HEK293 (cell line): ENCODE results near the gene SOX6.

Source experiments
- CTCF ChIA-PET: fragments of 350-600 bp; formaldehyde crosslinking; extraction: SDS; loops from one replicate; lab custom pipeline; 2021; ENCODE audit warnings: antibody characterized with exemption; lab: Yijun Ruan, JAX
- POLR2A ChIA-PET: fragments of 300-600 bp; formaldehyde crosslinking; extraction: SDS; loops from one replicate; lab custom pipeline; 2020; ENCODE audit warnings: antibody characterized with exemption, inconsistent platforms; lab: Yijun Ruan, JAX
- H3K27ac ChIP-seq: fragments of 200-500 bp; sonication (Bioruptor generic); 2 replicates; pipeline ENCODE4 v1.5.1; 2014; ENCODE audit warnings: low read depth, low read length, control low read depth, inconsistent platforms; ENCODE audit errors: extremely low read depth
- H3K36me3 ChIP-seq, 2 experiments: fragments of 200-500 bp in 1 of 2; sonication (Bioruptor generic) in 1 of 2; 1 replicate in 1 of 2; 2 replicates in 1 of 2; pipeline ENCODE4 v1.5.1; 2014 to 2017; ENCODE audit warnings: inconsistent platforms in 2 of 2, low read length in 2 of 2; ENCODE audit not compliant: control insufficient read depth in 2 of 2, insufficient read depth in 1 of 2
- H3K4me1 ChIP-seq: fragments of 200-500 bp; sonication (Bioruptor generic); 2 replicates; pipeline ENCODE4 v1.5.1; 2014; ENCODE audit warnings: mild to moderate bottlenecking, low read length, inconsistent platforms; ENCODE audit not compliant: control insufficient read depth, insufficient read depth
- H3K4me3 ChIP-seq: 2 replicates; pipeline ENCODE4 v1.5.1; 2011; ENCODE audit warnings: low read depth, mild to moderate bottlenecking, control low read depth, low read length, moderate library complexity
- H3K9me3 ChIP-seq: fragments of 200-500 bp; sonication (Bioruptor generic); 2 replicates; pipeline ENCODE4 v1.5.1; 2014; ENCODE audit warnings: low read depth, low read length, inconsistent platforms; ENCODE audit not compliant: control insufficient read depth, insufficient read depth
- GLI2 ChIP-seq: fragments of 450-650 bp; formaldehyde crosslinking; IDR thresholded peaks from 2 replicates; pipeline ENCODE4; 2017; ENCODE audit warnings: missing biosample characterization, missing genetic modification characterization, low read depth, borderline replicate concordance
- HOXA7 ChIP-seq: sonication (generic); formaldehyde crosslinking; IDR thresholded peaks from 2 replicates; pipeline ENCODE4 v1.8.1; 2022; ENCODE audit warnings: missing genetic modification reagents, borderline replicate concordance
- OSR2 ChIP-seq: fragments of 450-650 bp; formaldehyde crosslinking; IDR thresholded peaks from 2 replicates; pipeline ENCODE4 v1.5.1; 2016; ENCODE audit warnings: missing biosample characterization, missing genetic modification characterization
- ZNF23 ChIP-seq: fragments of 450-650 bp; formaldehyde crosslinking; IDR thresholded peaks from 2 replicates; pipeline ENCODE4 v1.5.1; 2016; ENCODE audit warnings: missing biosample characterization, missing genetic modification characterization, borderline replicate concordance
- ZNF350 ChIP-seq: fragments of 450-650 bp; formaldehyde crosslinking; IDR thresholded peaks from 2 replicates; pipeline ENCODE4 v1.5.0; 2017; ENCODE audit warnings: missing biosample characterization, mild to moderate bottlenecking, missing genetic modification characterization
- ZNF354C ChIP-seq: fragments of 450-650 bp; formaldehyde crosslinking; IDR thresholded peaks from 2 replicates; pipeline ENCODE4 v1.5.1; 2016; ENCODE audit warnings: missing biosample characterization, missing genetic modification characterization, low read depth, borderline replicate concordance
- ZNF473 ChIP-seq: fragments of 450-650 bp; formaldehyde crosslinking; IDR thresholded peaks from 2 replicates; pipeline ENCODE4 v1.5.1; 2017; ENCODE audit warnings: missing biosample characterization, missing genetic modification characterization
- ZNF530 ChIP-seq: fragments of 450-650 bp; formaldehyde crosslinking; IDR thresholded peaks from 2 replicates; pipeline ENCODE4 v1.5.1; 2016; ENCODE audit warnings: low read depth, missing biosample characterization, missing genetic modification characterization
- ZNF555 ChIP-seq: fragments of 450-650 bp; formaldehyde crosslinking; conservative IDR thresholded peaks from 2 replicates; pipeline ENCODE4 v1.5.1; 2017; ENCODE audit warnings: missing biosample characterization, mild to moderate bottlenecking, missing genetic modification characterization, inconsistent platforms
- ZNF660 ChIP-seq: fragments of 450-650 bp; IDR thresholded peaks from 2 replicates; pipeline ENCODE4 v1.5.1; 2018; ENCODE audit warnings: missing biosample characterization, mild to moderate bottlenecking, missing genetic modification characterization
- TF ChIP-seq, protein P1 (sequence below): fragments of 450-650 bp; formaldehyde crosslinking; IDR thresholded peaks from 2 replicates; pipeline ENCODE4 v1.5.1; 2017; ENCODE audit warnings: missing biosample characterization, mild to moderate bottlenecking, missing genetic modification characterization, moderate library complexity
- TF ChIP-seq, protein P2 (sequence below): fragments of 450-650 bp; formaldehyde crosslinking; IDR thresholded peaks from 2 replicates; pipeline ENCODE4 v1.5.1; 2016; ENCODE audit warnings: missing biosample characterization, missing genetic modification characterization
- TF ChIP-seq, protein P3 (sequence below): fragments of 450-650 bp; formaldehyde crosslinking; IDR thresholded peaks from 2 replicates; pipeline ENCODE4 v1.5.1; 2016; ENCODE audit warnings: missing biosample characterization, missing genetic modification characterization
- TF ChIP-seq, protein P4 (sequence below): fragments of 450-650 bp; formaldehyde crosslinking; IDR thresholded peaks from 2 replicates; pipeline ENCODE4 v1.5.0; 2017; ENCODE audit warnings: missing biosample characterization, missing genetic modification characterization, borderline replicate concordance
- TF ChIP-seq, protein P5 (sequence below): fragments of 450-650 bp; formaldehyde crosslinking; IDR thresholded peaks from 2 replicates; pipeline ENCODE4 v1.5.1; 2016; ENCODE audit warnings: missing biosample characterization, missing genetic modification characterization
- TF ChIP-seq, protein P6 (sequence below): fragments of 450-650 bp; formaldehyde crosslinking; IDR thresholded peaks from 2 replicates; pipeline ENCODE4; 2016; ENCODE audit warnings: missing biosample characterization, missing genetic modification characterization

SOX6 gene

DNA sequence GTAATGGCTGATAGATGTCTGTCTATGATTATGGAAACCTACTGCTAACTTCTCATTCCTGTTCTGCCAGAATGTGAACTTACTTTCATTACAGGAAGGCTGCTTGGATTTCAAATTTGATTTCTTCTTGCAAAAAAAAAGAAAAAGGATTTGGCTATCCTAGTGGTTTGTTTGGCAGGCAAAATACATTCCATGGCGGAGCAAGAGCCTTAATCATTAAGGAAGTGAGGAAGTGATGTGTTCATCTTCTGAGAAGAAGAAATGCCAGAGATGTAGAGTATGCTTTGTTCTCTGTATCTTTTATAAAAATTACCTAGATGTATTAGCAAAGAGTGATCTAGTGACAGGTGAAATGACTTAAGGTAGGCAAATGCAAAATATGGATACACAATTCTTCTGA, 356.3 kb downstream of the SOX6 start:
- ChIA-PET POLR2A (no interaction called here), CTCF (no interaction called here)
- H3K9me3 ChIP-seq = no peaks in the 10 kb centered on the region
- H3K4me1 ChIP-seq = no peaks in the 10 kb centered on the region
- H3K27ac ChIP-seq = no peak overlapping the region
- TF ChIP-seq ZNF354C (no peak), ZNF660 (tag by site-specific recombination) (no peak), ZNF530 (no peak), ZNF555 (tag by site-specific recombination) (no peak), ZNF473 (tag by site-specific recombination) (no peak), GLI2 (no peak)
- TF ChIP-seq, protein P1, sequence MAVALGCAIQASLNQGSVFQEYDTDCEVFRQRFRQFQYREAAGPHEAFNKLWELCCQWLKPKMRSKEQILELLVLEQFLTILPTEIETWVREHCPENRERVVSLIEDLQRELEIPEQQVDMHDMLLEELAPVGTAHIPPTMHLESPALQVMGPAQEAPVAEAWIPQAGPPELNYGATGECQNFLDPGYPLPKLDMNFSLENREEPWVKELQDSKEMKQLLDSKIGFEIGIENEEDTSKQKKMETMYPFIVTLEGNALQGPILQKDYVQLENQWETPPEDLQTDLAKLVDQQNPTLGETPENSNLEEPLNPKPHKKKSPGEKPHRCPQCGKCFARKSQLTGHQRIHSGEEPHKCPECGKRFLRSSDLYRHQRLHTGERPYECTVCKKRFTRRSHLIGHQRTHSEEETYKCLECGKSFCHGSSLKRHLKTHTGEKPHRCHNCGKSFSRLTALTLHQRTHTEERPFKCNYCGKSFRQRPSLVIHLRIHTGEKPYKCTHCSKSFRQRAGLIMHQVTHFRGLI (tag by site-specific recombination) = no peak
- no peaks in the 10 kb centered on the region for H3K36me3 ChIP-seq
- no peak overlapping the region for H3K4me3 ChIP-seq

DNA sequence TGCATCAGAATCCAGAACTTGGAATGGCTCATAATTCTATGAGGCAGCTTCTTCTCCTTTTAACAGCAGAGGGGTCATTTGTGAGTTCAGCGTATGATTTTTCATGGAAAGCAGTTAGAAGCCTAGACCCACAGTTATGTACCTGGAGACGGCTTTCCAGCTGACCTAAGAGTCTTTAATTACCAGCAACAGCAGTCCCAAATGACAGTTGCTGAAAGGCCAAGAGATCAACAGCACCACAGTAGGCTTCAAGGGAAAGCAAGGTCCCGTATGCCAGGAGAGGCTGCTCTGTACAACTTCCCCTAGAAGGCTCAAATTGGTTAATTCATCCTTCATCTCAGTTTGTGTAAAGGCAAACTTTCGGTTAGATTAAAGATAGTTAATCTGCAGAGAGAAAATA, 363.0 kb downstream of the SOX6 start:
- H3K36me3 ChIP-seq = no peaks in the 10 kb centered on the region
- CTCF ChIA-PET = interaction anchor here (0.6 kb wide), 1 partner anchor 19 kb away, joined by 3 read pairs; no protein-coding TSS in a partner anchor

DNA sequence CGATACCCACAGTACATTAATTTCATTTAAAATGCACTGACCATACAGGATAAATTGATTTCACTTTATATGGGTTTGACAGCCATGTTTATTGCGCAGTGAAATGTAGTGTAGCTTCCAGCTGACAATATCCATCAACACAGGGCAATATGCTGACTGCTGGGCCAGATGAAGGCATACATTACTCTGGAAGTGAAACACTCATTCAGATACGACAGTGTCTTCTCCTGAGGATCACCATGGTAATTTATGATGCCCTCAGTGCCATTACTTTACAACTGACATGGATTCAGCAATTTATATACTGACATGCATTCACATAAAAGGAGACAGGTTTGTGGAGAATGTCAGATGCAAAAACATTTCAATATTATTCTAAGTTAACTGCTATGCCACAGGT, 365.1 kb downstream of the SOX6 start:
- no peak overlapping the region for H3K4me3 ChIP-seq
- CTCF ChIA-PET = interaction anchor here (0.8 kb wide), 1 partner anchor 623 kb away, joined by 3 read pairs; no protein-coding TSS in a partner anchor
- TF ChIP-seq ZNF350 (tag by site-specific recombination) (no peak), HOXA7 (CRISPR knock-in tag) (no peak), ZNF23 (tag by site-specific recombination) (no peak)
- TF ChIP-seq, protein P2, sequence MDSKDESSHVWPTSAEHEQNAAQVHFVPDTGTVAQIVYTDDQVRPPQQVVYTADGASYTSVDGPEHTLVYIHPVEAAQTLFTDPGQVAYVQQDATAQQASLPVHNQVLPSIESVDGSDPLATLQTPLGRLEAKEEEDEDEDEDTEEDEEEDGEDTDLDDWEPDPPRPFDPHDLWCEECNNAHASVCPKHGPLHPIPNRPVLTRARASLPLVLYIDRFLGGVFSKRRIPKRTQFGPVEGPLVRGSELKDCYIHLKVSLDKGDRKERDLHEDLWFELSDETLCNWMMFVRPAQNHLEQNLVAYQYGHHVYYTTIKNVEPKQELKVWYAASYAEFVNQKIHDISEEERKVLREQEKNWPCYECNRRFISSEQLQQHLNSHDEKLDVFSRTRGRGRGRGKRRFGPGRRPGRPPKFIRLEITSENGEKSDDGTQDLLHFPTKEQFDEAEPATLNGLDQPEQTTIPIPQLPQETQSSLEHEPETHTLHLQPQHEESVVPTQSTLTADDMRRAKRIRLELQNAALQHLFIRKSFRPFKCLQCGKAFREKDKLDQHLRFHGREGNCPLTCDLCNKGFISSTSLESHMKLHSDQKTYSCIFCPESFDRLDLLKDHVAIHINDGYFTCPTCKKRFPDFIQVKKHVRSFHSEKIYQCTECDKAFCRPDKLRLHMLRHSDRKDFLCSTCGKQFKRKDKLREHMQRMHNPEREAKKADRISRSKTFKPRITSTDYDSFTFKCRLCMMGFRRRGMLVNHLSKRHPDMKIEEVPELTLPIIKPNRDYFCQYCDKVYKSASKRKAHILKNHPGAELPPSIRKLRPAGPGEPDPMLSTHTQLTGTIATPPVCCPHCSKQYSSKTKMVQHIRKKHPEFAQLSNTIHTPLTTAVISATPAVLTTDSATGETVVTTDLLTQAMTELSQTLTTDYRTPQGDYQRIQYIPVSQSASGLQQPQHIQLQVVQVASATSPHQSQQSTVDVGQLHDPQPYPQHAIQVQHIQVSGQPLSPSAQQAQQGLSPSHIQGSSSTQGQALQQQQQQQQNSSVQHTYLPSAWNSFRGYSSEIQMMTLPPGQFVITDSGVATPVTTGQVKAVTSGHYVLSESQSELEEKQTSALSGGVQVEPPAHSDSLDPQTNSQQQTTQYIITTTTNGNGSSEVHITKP (tag by site-specific recombination) = no peak
- TF ChIP-seq, protein P3, sequence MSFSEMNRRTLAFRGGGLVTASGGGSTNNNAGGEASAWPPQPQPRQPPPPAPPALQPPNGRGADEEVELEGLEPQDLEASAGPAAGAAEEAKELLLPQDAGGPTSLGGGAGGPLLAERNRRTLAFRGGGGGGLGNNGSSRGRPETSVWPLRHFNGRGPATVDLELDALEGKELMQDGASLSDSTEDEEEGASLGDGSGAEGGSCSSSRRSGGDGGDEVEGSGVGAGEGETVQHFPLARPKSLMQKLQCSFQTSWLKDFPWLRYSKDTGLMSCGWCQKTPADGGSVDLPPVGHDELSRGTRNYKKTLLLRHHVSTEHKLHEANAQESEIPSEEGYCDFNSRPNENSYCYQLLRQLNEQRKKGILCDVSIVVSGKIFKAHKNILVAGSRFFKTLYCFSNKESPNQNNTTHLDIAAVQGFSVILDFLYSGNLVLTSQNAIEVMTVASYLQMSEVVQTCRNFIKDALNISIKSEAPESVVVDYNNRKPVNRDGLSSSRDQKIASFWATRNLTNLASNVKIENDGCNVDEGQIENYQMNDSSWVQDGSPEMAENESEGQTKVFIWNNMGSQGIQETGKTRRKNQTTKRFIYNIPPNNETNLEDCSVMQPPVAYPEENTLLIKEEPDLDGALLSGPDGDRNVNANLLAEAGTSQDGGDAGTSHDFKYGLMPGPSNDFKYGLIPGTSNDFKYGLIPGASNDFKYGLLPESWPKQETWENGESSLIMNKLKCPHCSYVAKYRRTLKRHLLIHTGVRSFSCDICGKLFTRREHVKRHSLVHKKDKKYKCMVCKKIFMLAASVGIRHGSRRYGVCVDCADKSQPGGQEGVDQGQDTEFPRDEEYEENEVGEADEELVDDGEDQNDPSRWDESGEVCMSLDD (tag by site-specific recombination) = no peak

More for the DNA sequence above, 363.0 kb downstream of the SOX6 start:
- H3K27ac ChIP-seq = no peak overlapping the region
- POLR2A ChIA-PET = no interaction called here
- H3K9me3 ChIP-seq = no peaks in the 10 kb centered on the region
- TF ChIP-seq, protein P4, sequence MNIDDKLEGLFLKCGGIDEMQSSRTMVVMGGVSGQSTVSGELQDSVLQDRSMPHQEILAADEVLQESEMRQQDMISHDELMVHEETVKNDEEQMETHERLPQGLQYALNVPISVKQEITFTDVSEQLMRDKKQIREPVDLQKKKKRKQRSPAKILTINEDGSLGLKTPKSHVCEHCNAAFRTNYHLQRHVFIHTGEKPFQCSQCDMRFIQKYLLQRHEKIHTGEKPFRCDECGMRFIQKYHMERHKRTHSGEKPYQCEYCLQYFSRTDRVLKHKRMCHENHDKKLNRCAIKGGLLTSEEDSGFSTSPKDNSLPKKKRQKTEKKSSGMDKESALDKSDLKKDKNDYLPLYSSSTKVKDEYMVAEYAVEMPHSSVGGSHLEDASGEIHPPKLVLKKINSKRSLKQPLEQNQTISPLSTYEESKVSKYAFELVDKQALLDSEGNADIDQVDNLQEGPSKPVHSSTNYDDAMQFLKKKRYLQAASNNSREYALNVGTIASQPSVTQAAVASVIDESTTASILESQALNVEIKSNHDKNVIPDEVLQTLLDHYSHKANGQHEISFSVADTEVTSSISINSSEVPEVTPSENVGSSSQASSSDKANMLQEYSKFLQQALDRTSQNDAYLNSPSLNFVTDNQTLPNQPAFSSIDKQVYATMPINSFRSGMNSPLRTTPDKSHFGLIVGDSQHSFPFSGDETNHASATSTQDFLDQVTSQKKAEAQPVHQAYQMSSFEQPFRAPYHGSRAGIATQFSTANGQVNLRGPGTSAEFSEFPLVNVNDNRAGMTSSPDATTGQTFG (tag by site-specific recombination) = no peak
- TF ChIP-seq, protein P5, sequence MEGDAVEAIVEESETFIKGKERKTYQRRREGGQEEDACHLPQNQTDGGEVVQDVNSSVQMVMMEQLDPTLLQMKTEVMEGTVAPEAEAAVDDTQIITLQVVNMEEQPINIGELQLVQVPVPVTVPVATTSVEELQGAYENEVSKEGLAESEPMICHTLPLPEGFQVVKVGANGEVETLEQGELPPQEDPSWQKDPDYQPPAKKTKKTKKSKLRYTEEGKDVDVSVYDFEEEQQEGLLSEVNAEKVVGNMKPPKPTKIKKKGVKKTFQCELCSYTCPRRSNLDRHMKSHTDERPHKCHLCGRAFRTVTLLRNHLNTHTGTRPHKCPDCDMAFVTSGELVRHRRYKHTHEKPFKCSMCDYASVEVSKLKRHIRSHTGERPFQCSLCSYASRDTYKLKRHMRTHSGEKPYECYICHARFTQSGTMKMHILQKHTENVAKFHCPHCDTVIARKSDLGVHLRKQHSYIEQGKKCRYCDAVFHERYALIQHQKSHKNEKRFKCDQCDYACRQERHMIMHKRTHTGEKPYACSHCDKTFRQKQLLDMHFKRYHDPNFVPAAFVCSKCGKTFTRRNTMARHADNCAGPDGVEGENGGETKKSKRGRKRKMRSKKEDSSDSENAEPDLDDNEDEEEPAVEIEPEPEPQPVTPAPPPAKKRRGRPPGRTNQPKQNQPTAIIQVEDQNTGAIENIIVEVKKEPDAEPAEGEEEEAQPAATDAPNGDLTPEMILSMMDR (tag by site-specific recombination) = no peak
- TF ChIP-seq, protein P6, sequence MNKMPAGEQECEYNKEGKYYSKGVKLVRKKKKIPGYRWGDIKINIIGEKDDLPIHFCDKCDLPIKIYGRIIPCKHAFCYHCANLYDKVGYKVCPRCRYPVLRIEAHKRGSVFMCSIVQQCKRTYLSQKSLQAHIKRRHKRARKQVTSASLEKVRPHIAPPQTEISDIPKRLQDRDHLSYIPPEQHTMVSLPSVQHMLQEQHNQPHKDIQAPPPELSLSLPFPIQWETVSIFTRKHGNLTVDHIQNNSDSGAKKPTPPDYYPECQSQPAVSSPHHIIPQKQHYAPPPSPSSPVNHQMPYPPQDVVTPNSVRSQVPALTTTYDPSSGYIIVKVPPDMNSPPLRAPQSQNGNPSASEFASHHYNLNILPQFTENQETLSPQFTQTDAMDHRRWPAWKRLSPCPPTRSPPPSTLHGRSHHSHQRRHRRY (tag by site-specific recombination) = no peak
- TF ChIP-seq OSR2 (tag by site-specific recombination) = no peak
- TF ChIP-seq, all 188 proteins: peak for 0
- Histone ChIP-seq H3K4me3 (no peak overlapping the region), H3K4me1 (no peaks in the 10 kb centered on the region)

More for the DNA sequence above, 365.1 kb downstream of the SOX6 start:
- H3K27ac ChIP-seq = no peak overlapping the region
- H3K4me1 ChIP-seq = no peaks in the 10 kb centered on the region
- no peaks in the 10 kb centered on the region for H3K9me3 ChIP-seq
- POLR2A ChIA-PET = no interaction called here
- no peaks in the 10 kb centered on the region for H3K36me3 ChIP-seq
